HepG2 (cell line): ENCODE data around the gene TMUB1. TPM values are rescaled to one million over a fixed set of nuclear protein-coding genes. Genes with fewer than 3 reads are reported as not detected.
A peak's percentile ranks its signal among the peaks of the same experiment; 100 is the strongest.

Experiments used
- FOXK2 ChIP-seq: fragments of 450-650 bp; IDR thresholded peaks from 2 replicates; pipeline ENCODE4 v1.6.1; 2016
- MED8 ChIP-seq: sonication (generic); formaldehyde crosslinking; IDR thresholded peaks from 2 replicates; pipeline ENCODE4 v1.8.1; 2023; ENCODE audit warnings: mild to moderate bottlenecking, missing genetic modification reagents; ENCODE audit not compliant: insufficient replicate concordance
- SAP130 ChIP-seq: IDR thresholded peaks from 2 replicates; pipeline ENCODE4 v1.6.1; 2016; ENCODE audit warnings: low read depth
- ZFP90 ChIP-seq: sonication (generic); formaldehyde crosslinking; IDR thresholded peaks from 2 replicates; pipeline ENCODE4 v1.8.0; 2022; ENCODE audit warnings: missing genetic modification reagents, mild to moderate bottlenecking, inconsistent platforms, borderline replicate concordance
- ZNF263 ChIP-seq: sonication (generic); formaldehyde crosslinking; IDR thresholded peaks from 2 replicates; pipeline ENCODE4 v1.4.0; 2020; ENCODE audit warnings: missing genetic modification reagents
- ZNF33A ChIP-seq: sonication (generic); formaldehyde crosslinking; IDR thresholded peaks from 2 replicates; pipeline ENCODE4 v1.5.1; 2020; ENCODE audit warnings: missing genetic modification reagents, mild to moderate bottlenecking, moderate library complexity, borderline replicate concordance
- ZNF343 ChIP-seq: sonication (generic); formaldehyde crosslinking; IDR thresholded peaks from 2 replicates; pipeline ENCODE4 v1.4.0; 2020; ENCODE audit warnings: mild to moderate bottlenecking, missing genetic modification reagents
- ZNF354B ChIP-seq: sonication (generic); formaldehyde crosslinking; IDR thresholded peaks from 2 replicates; pipeline ENCODE4 v1.8.0; 2022; ENCODE audit warnings: mild to moderate bottlenecking, missing genetic modification reagents
- ZNF501 ChIP-seq: sonication (generic); formaldehyde crosslinking; IDR thresholded peaks from 2 replicates; pipeline ENCODE4 v1.5.1; 2020; ENCODE audit warnings: mild to moderate bottlenecking, moderate library complexity, missing genetic modification reagents
- ZNF672 ChIP-seq: sonication (generic); formaldehyde crosslinking; IDR thresholded peaks from 2 replicates; pipeline ENCODE4 v1.8.1; 2022; ENCODE audit warnings: missing genetic modification reagents
- polyA plus RNA-seq, 8 experiments: library from polyadenylated mRNA; depleted of rRNA in 3 of 8; stranded (reverse) in 7 of 8; unstranded in 1 of 8; fragments of >200 nt; fragmentation: Illumina TruSeq in 4 of 8; extraction: Trizol in 4 of 8; gene quantifications; 2 replicates each; pipeline versions ENCODE4 v1.2.1 to v1.2.3, GENCODE V29; 2011 to 2016; ENCODE audit warnings: low read depth in 4 of 8, missing spikeins in 1 of 8, mixed read lengths in 1 of 8; ENCODE audit not compliant: insufficient read depth in 1 of 8
- total RNA-seq, 5 experiments: library from RNA; depleted of rRNA; stranded (reverse); fragments of >200 nt; fragmentation: Illumina TruSeq; extraction: Trizol; gene quantifications; 2 replicates each; pipeline ENCODE4 v1.2.3, GENCODE V29; 2016; ENCODE audit warnings: low read depth in 1 of 5
- TF ChIP-seq, protein P1 (sequence below): sonication (generic); formaldehyde crosslinking; IDR thresholded peaks from 2 replicates; pipeline ENCODE4 v1.8.1; 2023; ENCODE audit warnings: missing genetic modification reagents, inconsistent platforms, borderline replicate concordance
- TF ChIP-seq, protein P2 (sequence below): IDR thresholded peaks from 2 replicates; pipeline ENCODE4 v1.6.1; 2012; ENCODE audit warnings: low read length, improper control_type of control experiment
- TF ChIP-seq, protein P3 (sequence below), 2 experiments: sonication (generic) in 1 of 2; formaldehyde crosslinking in 1 of 2; IDR thresholded peaks; 2 replicates each; pipeline versions ENCODE4 v1.5.1 to v1.6.1; 2011 to 2020; ENCODE audit warnings: borderline replicate concordance in 1 of 2, low read depth in 1 of 2, low read length in 1 of 2, mild to moderate bottlenecking in 1 of 2, missing genetic modification reagents in 1 of 2, moderate library complexity in 1 of 2
- TF ChIP-seq, protein P4 (sequence below): sonication (generic); formaldehyde crosslinking; IDR thresholded peaks from 2 replicates; pipeline ENCODE4 v1.4.0; 2020; ENCODE audit warnings: missing genetic modification reagents
- TF ChIP-seq, protein P5 (sequence below): sonication (generic); formaldehyde crosslinking; IDR thresholded peaks from 2 replicates; pipeline ENCODE4 v1.9.0; 2021; ENCODE audit warnings: missing genetic modification reagents, mild to moderate bottlenecking, borderline replicate concordance
- TF ChIP-seq, protein P6 (sequence below): sonication (generic); formaldehyde crosslinking; IDR thresholded peaks from 2 replicates; pipeline ENCODE4 v1.5.0; 2020; ENCODE audit warnings: missing genetic modification reagents

The TMUB1 gene
- total and polyA plus RNA-seq, 2 of the 13 experiments (the other 11 are each of a cell fraction or from before 2014, with no cell fraction given) = 44.8 to 51.6 TPM

DNA sequence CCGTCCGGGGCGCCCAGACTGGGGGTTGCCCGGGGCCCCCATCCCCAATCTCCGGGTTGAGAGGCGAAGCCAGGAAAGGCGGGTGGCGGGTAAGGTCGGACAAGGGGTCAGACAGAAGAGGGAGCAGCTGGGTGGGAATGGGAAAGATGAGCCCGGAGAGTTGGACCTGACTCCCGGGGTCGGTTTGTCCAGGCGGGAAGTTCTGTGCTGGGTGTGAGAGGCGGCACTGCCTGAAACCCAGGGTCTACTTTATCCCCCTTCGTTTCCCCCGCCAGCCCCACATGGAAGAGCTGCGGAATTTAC lies 23.2 kb downstream of the TMUB1 start (continued):
- TF ChIP-seq, protein P1, sequence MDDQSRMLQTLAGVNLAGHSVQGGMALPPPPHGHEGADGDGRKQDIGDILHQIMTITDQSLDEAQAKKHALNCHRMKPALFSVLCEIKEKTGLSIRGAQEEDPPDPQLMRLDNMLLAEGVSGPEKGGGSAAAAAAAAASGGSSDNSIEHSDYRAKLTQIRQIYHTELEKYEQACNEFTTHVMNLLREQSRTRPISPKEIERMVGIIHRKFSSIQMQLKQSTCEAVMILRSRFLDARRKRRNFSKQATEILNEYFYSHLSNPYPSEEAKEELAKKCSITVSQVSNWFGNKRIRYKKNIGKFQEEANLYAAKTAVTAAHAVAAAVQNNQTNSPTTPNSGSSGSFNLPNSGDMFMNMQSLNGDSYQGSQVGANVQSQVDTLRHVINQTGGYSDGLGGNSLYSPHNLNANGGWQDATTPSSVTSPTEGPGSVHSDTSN (CRISPR knock-in tag) = no peak
- TF ChIP-seq ZFP90 (CRISPR knock-in tag) (no peak), ZNF343 (CRISPR knock-in tag) (no peak), ZNF354B (CRISPR knock-in tag) (no peak), ZNF263 (CRISPR knock-in tag) (no peak), ZNF501 (CRISPR knock-in tag) (0 out of 2 replicates have a peak, but pooled peaks have one; percentile 53), ZNF672 (CRISPR knock-in tag) (no peak), FOXK2 (no peak), ZNF33A (CRISPR knock-in tag) (no peak), SAP130 (CRISPR knock-in tag) (peak; percentile 22; the same call in 1 of the 2 replicates), MED8 (peak; percentile 16)
- TF ChIP-seq, protein P2, sequence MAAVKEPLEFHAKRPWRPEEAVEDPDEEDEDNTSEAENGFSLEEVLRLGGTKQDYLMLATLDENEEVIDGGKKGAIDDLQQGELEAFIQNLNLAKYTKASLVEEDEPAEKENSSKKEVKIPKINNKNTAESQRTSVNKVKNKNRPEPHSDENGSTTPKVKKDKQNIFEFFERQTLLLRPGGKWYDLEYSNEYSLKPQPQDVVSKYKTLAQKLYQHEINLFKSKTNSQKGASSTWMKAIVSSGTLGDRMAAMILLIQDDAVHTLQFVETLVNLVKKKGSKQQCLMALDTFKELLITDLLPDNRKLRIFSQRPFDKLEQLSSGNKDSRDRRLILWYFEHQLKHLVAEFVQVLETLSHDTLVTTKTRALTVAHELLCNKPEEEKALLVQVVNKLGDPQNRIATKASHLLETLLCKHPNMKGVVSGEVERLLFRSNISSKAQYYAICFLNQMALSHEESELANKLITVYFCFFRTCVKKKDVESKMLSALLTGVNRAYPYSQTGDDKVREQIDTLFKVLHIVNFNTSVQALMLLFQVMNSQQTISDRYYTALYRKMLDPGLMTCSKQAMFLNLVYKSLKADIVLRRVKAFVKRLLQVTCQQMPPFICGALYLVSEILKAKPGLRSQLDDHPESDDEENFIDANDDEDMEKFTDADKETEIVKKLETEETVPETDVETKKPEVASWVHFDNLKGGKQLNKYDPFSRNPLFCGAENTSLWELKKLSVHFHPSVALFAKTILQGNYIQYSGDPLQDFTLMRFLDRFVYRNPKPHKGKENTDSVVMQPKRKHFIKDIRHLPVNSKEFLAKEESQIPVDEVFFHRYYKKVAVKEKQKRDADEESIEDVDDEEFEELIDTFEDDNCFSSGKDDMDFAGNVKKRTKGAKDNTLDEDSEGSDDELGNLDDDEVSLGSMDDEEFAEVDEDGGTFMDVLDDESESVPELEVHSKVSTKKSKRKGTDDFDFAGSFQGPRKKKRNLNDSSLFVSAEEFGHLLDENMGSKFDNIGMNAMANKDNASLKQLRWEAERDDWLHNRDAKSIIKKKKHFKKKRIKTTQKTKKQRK = no peak
- TF ChIP-seq, protein P3, sequence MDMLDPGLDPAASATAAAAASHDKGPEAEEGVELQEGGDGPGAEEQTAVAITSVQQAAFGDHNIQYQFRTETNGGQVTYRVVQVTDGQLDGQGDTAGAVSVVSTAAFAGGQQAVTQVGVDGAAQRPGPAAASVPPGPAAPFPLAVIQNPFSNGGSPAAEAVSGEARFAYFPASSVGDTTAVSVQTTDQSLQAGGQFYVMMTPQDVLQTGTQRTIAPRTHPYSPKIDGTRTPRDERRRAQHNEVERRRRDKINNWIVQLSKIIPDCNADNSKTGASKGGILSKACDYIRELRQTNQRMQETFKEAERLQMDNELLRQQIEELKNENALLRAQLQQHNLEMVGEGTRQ (IDR thresholded peaks at IDR 0.05; ENCODE audit: low read depth, low read length) = no peak
- TF ChIP-seq, protein P3 (CRISPR knock-in tag; IDR thresholded peaks at IDR 0.05; ENCODE audit: borderline replicate concordance) = peak; percentile 52; the same call in 1 of the 2 replicates
- TF ChIP-seq, protein P4, sequence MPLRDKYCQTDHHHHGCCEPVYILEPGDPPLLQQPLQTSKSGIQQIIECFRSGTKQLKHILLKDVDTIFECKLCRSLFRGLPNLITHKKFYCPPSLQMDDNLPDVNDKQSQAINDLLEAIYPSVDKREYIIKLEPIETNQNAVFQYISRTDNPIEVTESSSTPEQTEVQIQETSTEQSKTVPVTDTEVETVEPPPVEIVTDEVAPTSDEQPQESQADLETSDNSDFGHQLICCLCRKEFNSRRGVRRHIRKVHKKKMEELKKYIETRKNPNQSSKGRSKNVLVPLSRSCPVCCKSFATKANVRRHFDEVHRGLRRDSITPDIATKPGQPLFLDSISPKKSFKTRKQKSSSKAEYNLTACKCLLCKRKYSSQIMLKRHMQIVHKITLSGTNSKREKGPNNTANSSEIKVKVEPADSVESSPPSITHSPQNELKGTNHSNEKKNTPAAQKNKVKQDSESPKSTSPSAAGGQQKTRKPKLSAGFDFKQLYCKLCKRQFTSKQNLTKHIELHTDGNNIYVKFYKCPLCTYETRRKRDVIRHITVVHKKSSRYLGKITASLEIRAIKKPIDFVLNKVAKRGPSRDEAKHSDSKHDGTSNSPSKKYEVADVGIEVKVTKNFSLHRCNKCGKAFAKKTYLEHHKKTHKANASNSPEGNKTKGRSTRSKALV (CRISPR knock-in tag) = no peak
- TF ChIP-seq, protein P5, sequence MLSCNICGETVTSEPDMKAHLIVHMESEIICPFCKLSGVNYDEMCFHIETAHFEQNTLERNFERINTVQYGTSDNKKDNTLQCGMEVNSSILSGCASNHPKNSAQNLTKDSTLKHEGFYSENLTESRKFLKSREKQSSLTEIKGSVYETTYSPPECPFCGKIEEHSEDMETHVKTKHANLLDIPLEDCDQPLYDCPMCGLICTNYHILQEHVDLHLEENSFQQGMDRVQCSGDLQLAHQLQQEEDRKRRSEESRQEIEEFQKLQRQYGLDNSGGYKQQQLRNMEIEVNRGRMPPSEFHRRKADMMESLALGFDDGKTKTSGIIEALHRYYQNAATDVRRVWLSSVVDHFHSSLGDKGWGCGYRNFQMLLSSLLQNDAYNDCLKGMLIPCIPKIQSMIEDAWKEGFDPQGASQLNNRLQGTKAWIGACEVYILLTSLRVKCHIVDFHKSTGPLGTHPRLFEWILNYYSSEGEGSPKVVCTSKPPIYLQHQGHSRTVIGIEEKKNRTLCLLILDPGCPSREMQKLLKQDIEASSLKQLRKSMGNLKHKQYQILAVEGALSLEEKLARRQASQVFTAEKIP (CRISPR knock-in tag) = no peak
- TF ChIP-seq, protein P6, sequence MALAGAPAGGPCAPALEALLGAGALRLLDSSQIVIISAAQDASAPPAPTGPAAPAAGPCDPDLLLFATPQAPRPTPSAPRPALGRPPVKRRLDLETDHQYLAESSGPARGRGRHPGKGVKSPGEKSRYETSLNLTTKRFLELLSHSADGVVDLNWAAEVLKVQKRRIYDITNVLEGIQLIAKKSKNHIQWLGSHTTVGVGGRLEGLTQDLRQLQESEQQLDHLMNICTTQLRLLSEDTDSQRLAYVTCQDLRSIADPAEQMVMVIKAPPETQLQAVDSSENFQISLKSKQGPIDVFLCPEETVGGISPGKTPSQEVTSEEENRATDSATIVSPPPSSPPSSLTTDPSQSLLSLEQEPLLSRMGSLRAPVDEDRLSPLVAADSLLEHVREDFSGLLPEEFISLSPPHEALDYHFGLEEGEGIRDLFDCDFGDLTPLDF (CRISPR knock-in tag) = no peak
